HepG2 (cell line): ENCODE results near the gene UGGT1. TPM values are rescaled to one million over a fixed set of nuclear protein-coding genes. Genes with fewer than 3 reads are reported as not detected.

Source experiments
- NFKBIZ ChIP-seq: IDR thresholded peaks from 2 replicates; pipeline ENCODE4 v1.6.1; 2018; ENCODE audit warnings: missing genetic modification reagents, missing compliant biosample characterization
- SRSF9 ChIP-seq: fragments of 200-400 bp; formaldehyde crosslinking; IDR thresholded peaks from 2 replicates; pipeline ENCODE4 v1.6.1; 2018; ENCODE audit warnings: borderline replicate concordance, mild to moderate bottlenecking, low read depth, low read length; ENCODE audit not compliant: insufficient read depth, poor library complexity, severe bottlenecking
- XRCC5 ChIP-seq: fragments of 200-400 bp; formaldehyde crosslinking; optimal IDR thresholded peaks from 2 replicates; pipeline ENCODE3; 2017; ENCODE audit warnings: mild to moderate bottlenecking, low read length
- ZBTB40 ChIP-seq, 2 experiments: fragments of 450-650 bp in 1 of 2; sonication (generic) in 1 of 2; formaldehyde crosslinking in 1 of 2; IDR thresholded peaks; 2 replicates each; pipeline versions ENCODE4 v1.6.1 to v1.8.0; 2016 to 2022; ENCODE audit warnings: antibody characterized with exemption in 1 of 2, mild to moderate bottlenecking in 1 of 2, missing genetic modification reagents in 1 of 2
- ZSCAN9 ChIP-seq: IDR thresholded peaks from 2 replicates; pipeline ENCODE4 v1.6.1; 2016; ENCODE audit warnings: borderline replicate concordance
- polyA plus RNA-seq, 8 experiments: library from polyadenylated mRNA; depleted of rRNA in 3 of 8; stranded (reverse) in 7 of 8; unstranded in 1 of 8; fragments of >200 nt; fragmentation: Illumina TruSeq in 4 of 8; extraction: Trizol in 4 of 8; gene quantifications; 2 replicates each; pipeline versions ENCODE4 v1.2.1 to v1.2.3, GENCODE V29; 2011 to 2016; ENCODE audit warnings: low read depth in 4 of 8, missing spikeins in 1 of 8, mixed read lengths in 1 of 8; ENCODE audit not compliant: insufficient read depth in 1 of 8
- total RNA-seq, 5 experiments: library from RNA; depleted of rRNA; stranded (reverse); fragments of >200 nt; fragmentation: Illumina TruSeq; extraction: Trizol; gene quantifications; 2 replicates each; pipeline ENCODE4 v1.2.3, GENCODE V29; 2016; ENCODE audit warnings: low read depth in 1 of 5

Gene UGGT1
- total and polyA plus RNA-seq, 2 of the 13 experiments (the other 11 are each of a cell fraction or from before 2014, with no cell fraction given): 35.8 to 83.2 TPM

DNA sequence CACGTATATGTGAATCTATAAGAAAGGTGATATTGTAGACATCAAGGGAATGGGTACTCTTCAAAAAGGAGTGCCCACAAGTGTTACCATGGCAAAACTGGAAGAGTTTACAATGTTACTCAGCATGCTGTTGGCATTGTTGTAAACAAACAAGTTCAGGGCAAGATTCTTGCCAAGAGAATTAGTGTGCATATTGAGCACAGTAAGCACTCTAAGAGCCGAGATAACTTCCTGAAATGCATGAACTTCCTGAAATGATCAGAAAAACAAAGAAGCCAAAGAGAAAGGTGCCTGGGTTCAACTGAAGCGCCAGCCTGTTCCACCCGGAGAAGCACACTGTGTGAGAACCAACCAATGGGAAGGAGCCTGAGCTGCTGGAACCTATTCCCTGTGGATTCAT, 126.7 kb downstream of the UGGT1 start (continued):
- TF ChIP-seq ZBTB40 (IDR thresholded peaks at IDR 0.05): no peak
- no peak for TF ChIP-seq ZBTB40 (CRISPR knock-in tag; IDR thresholded peaks at IDR 0.05)
- TF ChIP-seq NFKBIZ: no peak
- TF ChIP-seq SRSF9: no peak
- no peak for TF ChIP-seq ZSCAN9 (CRISPR knock-in tag)
- no peak for TF ChIP-seq XRCC5
- TF ChIP-seq, all 625 proteins: peak for 0
